Lower leg skin (tissue), 4 donors: Measurements from ENCODE around the gene C1orf198. TPM values are rescaled to one million over a fixed set of nuclear protein-coding genes. Genes with fewer than 3 reads are reported as not detected.
"Not testable (repeated sequence)": the region's sequence is repeated elsewhere in the genome, so short reads cannot be mapped to it uniquely, and the experiment has no call there.

Source experiments
- DNase-seq, 2 donors: peaks; one replicate each; pipeline ENCODE4 v3.0.0-alpha.2; 2019; ENCODE audit warnings: low spot score in 2 of 2
- H3K4me3 ChIP-seq: fragments of 200-600 bp; sonication (generic); 2 replicates; pipeline ENCODE4 v1.5.1; 2017; ENCODE audit warnings: mild to moderate bottlenecking, low read depth; ENCODE audit not compliant: poor library complexity, severe bottlenecking
- POLR2A ChIP-seq, 2 donors: fragments of 450-650 bp; IDR thresholded peaks; one replicate each; pipeline ENCODE4 v1.6.1; 2016 to 2017; ENCODE audit warnings: antibody characterized with exemption in 2 of 2, mild to moderate bottlenecking in 1 of 2, moderate library complexity in 1 of 2
- WGBS, 2 donors: methylation state at CpG; one replicate each; pipeline ENCODE4 v1.1.5; 2018; 5-methylcytosine and 5-hydroxymethylcytosine counted together
- intact Hi-C: fragments of 100-400 bp; cut with DNase I; formaldehyde crosslinking; loops from one replicate; pipeline ENCODE4 v1.15.0; 2023; ENCODE audit warnings: low total_unique reads
- total RNA-seq, 4 donors: library from RNA; depleted of rRNA; stranded (reverse); fragments of >200 nt; gene quantifications; one replicate each; pipeline ENCODE4 v1.1.0, GENCODE V29; 2016
- TF ChIP-seq, protein P1 (sequence below), 3 donors: fragments of 450-650 bp; IDR thresholded peaks; one replicate each; pipeline ENCODE4 v1.5.1; 2016; ENCODE audit warnings: antibody characterized with exemption in 3 of 3, mild to moderate bottlenecking in 3 of 3, moderate library complexity in 2 of 3

The C1orf198 gene
- total RNA-seq, 4 donors from 2014 or later = 71.1 to 80.1 (median 73.3) TPM

GRCh38 chr1:230852959-230853358 is 15.4 kb downstream of the C1orf198 start:
- intact Hi-C loops = no loop called here
- no peak for DNase-seq
- no peak overlapping the region for H3K4me3 ChIP-seq
- 88 to 95% methylated on average over 8 of the region's 8 CpGs for WGBS, 2 donors
- TF ChIP-seq POLR2A (IDR thresholded peaks at IDR 0.05) = no peak
- TF ChIP-seq, protein P1, sequence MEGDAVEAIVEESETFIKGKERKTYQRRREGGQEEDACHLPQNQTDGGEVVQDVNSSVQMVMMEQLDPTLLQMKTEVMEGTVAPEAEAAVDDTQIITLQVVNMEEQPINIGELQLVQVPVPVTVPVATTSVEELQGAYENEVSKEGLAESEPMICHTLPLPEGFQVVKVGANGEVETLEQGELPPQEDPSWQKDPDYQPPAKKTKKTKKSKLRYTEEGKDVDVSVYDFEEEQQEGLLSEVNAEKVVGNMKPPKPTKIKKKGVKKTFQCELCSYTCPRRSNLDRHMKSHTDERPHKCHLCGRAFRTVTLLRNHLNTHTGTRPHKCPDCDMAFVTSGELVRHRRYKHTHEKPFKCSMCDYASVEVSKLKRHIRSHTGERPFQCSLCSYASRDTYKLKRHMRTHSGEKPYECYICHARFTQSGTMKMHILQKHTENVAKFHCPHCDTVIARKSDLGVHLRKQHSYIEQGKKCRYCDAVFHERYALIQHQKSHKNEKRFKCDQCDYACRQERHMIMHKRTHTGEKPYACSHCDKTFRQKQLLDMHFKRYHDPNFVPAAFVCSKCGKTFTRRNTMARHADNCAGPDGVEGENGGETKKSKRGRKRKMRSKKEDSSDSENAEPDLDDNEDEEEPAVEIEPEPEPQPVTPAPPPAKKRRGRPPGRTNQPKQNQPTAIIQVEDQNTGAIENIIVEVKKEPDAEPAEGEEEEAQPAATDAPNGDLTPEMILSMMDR (IDR thresholded peaks at IDR 0.05) = no peak

- WGBS, 2 donors = 81 to 86% methylated on average over 5 of the region's 5 CpGs
- DNase-seq = no peak
- no peak overlapping the region for H3K4me3 ChIP-seq
- TF ChIP-seq, protein P1 (IDR thresholded peaks at IDR 0.05) = no peak
- TF ChIP-seq POLR2A (IDR thresholded peaks at IDR 0.05) = no peak
- intact Hi-C loops = no loop called here
Measured at GRCh38 chr1:230851291-230851691, 17.0 kb downstream of the C1orf198 start.

DNA sequence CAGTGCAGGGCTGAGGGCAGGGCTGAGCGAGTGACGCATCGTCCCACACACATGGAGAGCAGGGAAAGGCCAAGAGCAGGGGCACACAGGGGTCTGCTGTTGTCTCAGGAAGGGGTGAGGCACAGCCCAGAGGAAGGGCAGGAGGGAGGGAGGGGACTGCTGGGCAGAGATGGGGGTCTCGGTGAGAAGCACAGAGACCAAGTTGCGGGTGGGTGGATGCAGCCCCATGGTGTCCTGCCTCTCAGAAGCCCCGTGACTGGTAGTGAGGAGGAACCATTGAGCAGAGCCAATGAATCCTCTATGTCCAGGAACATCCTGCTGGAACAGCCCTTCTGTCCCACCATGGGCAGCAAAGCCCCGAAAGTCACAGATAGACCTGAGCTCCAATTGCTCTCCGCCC is 17.8 kb downstream of the C1orf198 start:
- TF ChIP-seq, protein P1 (IDR thresholded peaks at IDR 0.05) = no peak
- no peak for TF ChIP-seq POLR2A (IDR thresholded peaks at IDR 0.05)
- WGBS, 2 donors = 69 to 94% methylated on average over 8 of the region's 8 CpGs
- no peak overlapping the region for H3K4me3 ChIP-seq
- peak in 1 of 2 donors; percentile 80 for DNase-seq
- intact Hi-C loops = no loop called here

GRCh38 chr1:230849451-230850224 is 18.7 kb downstream of the C1orf198 start:
- TF ChIP-seq, protein P1 (IDR thresholded peaks at IDR 0.05) = no peak
- TF ChIP-seq POLR2A (IDR thresholded peaks at IDR 0.05) = no peak
- H3K4me3 ChIP-seq = no peak overlapping the region
- peak; percentile 58 to 87 for DNase-seq
- WGBS, 2 donors = 29 to 48% methylated on average over 12 to 14 of the region's 14 CpGs
- intact Hi-C loops = no loop called here

DNA sequence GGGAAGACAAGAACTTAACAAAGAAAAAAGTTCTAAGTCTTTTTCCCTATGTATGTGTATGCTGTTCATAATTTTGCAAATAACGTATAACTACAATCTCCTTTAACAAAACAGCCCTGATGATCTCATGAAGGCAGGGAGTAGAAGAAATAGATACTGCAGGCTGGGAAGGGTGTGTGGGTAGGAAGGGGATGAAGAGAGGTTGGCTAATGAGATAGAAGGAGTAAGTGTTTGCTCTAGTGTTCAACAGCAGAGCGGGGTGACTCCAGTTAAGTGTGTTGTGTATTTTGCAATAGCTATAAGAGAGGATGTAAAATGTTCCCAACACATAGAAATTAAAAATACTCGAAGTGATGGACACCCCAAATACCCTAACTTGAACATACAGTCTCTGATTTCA is 20.1 kb downstream of the C1orf198 start:
- intact Hi-C loops = no loop called here
- TF ChIP-seq POLR2A (IDR thresholded peaks at IDR 0.05) = no peak
- TF ChIP-seq, protein P1 (IDR thresholded peaks at IDR 0.05) = no peak
- WGBS, 2 donors = 85 to 95% methylated on average over 3 of the region's 3 CpGs
- no peak for DNase-seq
- H3K4me3 ChIP-seq = no peak overlapping the region

DNA sequence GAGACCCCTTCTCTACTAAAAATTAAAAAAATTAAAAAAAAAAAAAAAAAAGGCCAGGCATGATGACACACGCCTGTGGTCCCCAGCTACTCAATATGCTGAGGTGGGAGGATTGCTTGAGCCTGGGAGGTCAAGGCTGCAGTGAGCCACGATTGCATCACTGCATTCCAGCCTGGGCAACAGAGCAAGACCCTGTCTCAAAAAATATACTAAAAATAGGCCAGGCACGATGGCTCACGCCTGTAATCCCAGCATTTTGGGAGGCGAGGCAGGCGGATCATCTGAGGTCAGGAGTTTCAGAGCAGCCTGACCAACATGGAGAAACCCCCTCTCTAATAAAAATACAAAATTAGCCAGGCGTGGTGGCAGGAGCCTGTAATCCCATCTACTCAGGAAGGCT is 23.1 kb downstream of the C1orf198 start:
- H3K4me3 ChIP-seq, DNase-seq, intact Hi-C loops: not testable (repeated sequence)
- 82 to 84% methylated on average over 7 of the region's 7 CpGs for whole genome bisulfite sequencing, 2 donors
